ENCODE measurements around the gene CRIP3.

GRCh38 chr6:43310624-43311023 lies 2.0 kb upstream of the CRIP3 start:
- TF ChIP-seq POLR2A (IDR thresholded peaks at IDR 0.05) (no peak), CTCF (IDR thresholded peaks at IDR 0.05) (no peak)

Data from uterus (tissue), 2 donors.